ENCODE data around the gene OR4K13. TPM values are rescaled to one million over a fixed set of nuclear protein-coding genes. Genes with fewer than 3 reads are reported as not detected.

Gene OR4K13
- total RNA-seq, 1 donor from 2014 or later: not detected

DNA sequence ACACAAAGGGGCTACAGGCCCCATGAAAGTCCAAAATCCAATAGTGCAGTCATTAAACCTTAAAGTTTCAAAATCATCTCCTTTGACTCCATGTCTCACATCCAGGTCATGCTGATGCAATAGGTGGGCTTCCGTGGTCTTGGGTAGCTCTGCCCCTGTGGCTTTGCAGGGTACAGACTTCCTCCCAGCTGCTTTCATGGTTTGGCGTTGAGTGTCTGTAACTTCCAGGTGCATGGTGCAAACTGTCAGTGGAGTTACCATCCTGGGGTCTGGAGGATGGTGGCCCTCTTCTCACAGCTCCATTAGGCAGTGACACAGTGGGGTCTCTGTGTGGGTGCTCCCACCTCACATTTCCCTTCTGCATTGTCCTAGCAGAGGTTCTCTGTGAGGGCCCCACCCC lies 42.4 kb downstream of the OR4K13 start:
- Mint-ChIP-seq H3K27me3 (no peaks in the 10 kb centered on the region), H3K27ac (no peak overlapping the region), H3K4me1 (ENCODE audit: unreplicated experiment) (no peaks in the 10 kb centered on the region), H3K4me3 (no peak overlapping the region), H3K36me3 (no peaks in the 10 kb centered on the region), H3K9me3 (no peaks in the 10 kb centered on the region)
- TF ChIP-seq, protein P1, sequence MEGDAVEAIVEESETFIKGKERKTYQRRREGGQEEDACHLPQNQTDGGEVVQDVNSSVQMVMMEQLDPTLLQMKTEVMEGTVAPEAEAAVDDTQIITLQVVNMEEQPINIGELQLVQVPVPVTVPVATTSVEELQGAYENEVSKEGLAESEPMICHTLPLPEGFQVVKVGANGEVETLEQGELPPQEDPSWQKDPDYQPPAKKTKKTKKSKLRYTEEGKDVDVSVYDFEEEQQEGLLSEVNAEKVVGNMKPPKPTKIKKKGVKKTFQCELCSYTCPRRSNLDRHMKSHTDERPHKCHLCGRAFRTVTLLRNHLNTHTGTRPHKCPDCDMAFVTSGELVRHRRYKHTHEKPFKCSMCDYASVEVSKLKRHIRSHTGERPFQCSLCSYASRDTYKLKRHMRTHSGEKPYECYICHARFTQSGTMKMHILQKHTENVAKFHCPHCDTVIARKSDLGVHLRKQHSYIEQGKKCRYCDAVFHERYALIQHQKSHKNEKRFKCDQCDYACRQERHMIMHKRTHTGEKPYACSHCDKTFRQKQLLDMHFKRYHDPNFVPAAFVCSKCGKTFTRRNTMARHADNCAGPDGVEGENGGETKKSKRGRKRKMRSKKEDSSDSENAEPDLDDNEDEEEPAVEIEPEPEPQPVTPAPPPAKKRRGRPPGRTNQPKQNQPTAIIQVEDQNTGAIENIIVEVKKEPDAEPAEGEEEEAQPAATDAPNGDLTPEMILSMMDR (conservative IDR thresholded peaks at IDR 0.05): no peak
- no peak for DNase-seq (ENCODE audit: extremely low spot score, unreplicated experiment)

Other genes starting within 250 kb of the OR4K13 start
- gene OR4N2, start 232.3 kb downstream of the OR4K13 start, total RNA-seq (ENCODE audit: low replicate concordance): not detected in 2 replicates
- not detected in 2 replicates for gene OR4K2, start 160.9 kb downstream of the OR4K13 start, total RNA-seq (ENCODE audit: low replicate concordance)
- gene OR4K5, start 115.4 kb downstream of the OR4K13 start, total RNA-seq (ENCODE audit: low replicate concordance): not detected in 2 replicates
- not detected in 2 replicates for gene OR4K1, start 105.1 kb downstream of the OR4K13 start, total RNA-seq (ENCODE audit: low replicate concordance)
- not detected in 2 replicates for gene OR4K15, start 60.4 kb downstream of the OR4K13 start, total RNA-seq (ENCODE audit: low replicate concordance)
- not detected in 2 replicates for gene OR4Q2, start 33.9 kb downstream of the OR4K13 start, total RNA-seq (ENCODE audit: low replicate concordance)
- not detected in 2 replicates for gene OR4K14, start 16.7 kb downstream of the OR4K13 start, total RNA-seq (ENCODE audit: low replicate concordance)
- not detected in 2 replicates for gene OR4L1, start 24.0 kb upstream of the OR4K13 start, total RNA-seq (ENCODE audit: low replicate concordance)
- not detected in 2 replicates for gene OR4K17, start 74.7 kb upstream of the OR4K13 start, total RNA-seq (ENCODE audit: low replicate concordance)
- gene OR4N5, start 102.8 kb upstream of the OR4K13 start, total RNA-seq (ENCODE audit: low replicate concordance): not detected in 2 replicates
- gene OR11G2, start 154.9 kb upstream of the OR4K13 start, total RNA-seq (ENCODE audit: low replicate concordance): not detected in 2 replicates
- gene OR11H6, start 187.7 kb upstream of the OR4K13 start, total RNA-seq (ENCODE audit: low replicate concordance): not detected in 2 replicates
- gene OR11H7, start 192.9 kb upstream of the OR4K13 start, total RNA-seq (ENCODE audit: low replicate concordance): not detected in 2 replicates
- not detected in 2 replicates for gene OR11H4, start 203.2 kb upstream of the OR4K13 start, total RNA-seq (ENCODE audit: low replicate concordance)